Measurements from ENCODE around the gene DEFB112.

DEFB112 gene, protein sequence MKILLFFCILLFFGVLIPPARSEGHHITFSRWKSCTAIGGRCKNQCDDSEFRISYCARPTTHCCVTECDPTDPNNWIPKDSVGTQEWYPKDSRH

DNA sequence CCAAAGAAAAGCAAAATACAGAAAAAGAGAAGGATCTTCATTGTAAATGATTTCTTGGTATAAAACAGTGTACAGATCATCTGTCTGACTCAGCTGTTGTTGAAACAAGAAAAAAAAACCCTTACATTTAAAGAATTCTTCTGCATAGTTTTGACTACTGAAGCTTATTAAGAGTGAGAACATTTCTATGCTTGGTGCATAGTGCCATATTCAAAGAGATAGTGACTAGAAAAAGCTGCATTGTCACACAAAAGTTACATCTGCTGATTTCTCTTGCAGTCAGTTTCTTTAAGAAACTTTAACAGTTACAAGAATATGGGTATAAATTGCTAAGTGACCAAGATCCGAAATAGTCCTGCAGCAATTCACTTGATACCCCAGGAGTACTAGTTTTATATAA is at the start of gene DEFB112:
Gene DEFB112 (minus strand): TSS at position 101 of the 400 bp plus-strand sequence. CDS start 60 bp downstream, at position 41.
- no peak for DNase-seq (ENCODE audit: low read depth in 2 of 2)

- no peak for DNase-seq (ENCODE audit: low read depth in 2 of 2)
These were observed 48.9 kb upstream of the DEFB112 start for GRCh38 chr6:50098641-50098993.

GRCh38 chr6:50097966-50098640 is 48.4 kb upstream of the DEFB112 start:
- DNase-seq (ENCODE audit: low read depth in 2 of 2) = no peak

DNA sequence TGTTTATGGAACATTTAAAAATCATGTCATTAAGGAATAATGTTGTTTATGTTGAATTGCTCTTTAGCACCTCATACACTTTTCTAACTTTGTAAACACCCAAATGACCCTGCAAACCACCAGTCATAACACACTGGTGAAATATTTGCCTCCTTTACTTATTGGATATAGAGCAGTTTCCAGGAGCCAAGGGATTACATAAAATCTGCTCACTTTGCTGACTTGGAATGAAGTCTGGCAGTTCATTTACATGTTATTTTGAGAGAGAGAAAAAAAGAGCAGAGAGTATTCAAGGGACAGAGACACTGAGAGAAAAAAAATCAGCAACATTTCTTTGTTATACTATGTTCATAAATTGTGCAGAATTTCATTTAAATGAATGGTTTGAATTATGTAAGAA is 46.6 kb upstream of the DEFB112 start:
- DNase-seq (ENCODE audit: low read depth in 2 of 2) = no peak

GRCh38 chr6:50093938-50094272 is 44.2 kb upstream of the DEFB112 start:
- no peak for DNase-seq (ENCODE audit: low read depth in 2 of 2)

DNA sequence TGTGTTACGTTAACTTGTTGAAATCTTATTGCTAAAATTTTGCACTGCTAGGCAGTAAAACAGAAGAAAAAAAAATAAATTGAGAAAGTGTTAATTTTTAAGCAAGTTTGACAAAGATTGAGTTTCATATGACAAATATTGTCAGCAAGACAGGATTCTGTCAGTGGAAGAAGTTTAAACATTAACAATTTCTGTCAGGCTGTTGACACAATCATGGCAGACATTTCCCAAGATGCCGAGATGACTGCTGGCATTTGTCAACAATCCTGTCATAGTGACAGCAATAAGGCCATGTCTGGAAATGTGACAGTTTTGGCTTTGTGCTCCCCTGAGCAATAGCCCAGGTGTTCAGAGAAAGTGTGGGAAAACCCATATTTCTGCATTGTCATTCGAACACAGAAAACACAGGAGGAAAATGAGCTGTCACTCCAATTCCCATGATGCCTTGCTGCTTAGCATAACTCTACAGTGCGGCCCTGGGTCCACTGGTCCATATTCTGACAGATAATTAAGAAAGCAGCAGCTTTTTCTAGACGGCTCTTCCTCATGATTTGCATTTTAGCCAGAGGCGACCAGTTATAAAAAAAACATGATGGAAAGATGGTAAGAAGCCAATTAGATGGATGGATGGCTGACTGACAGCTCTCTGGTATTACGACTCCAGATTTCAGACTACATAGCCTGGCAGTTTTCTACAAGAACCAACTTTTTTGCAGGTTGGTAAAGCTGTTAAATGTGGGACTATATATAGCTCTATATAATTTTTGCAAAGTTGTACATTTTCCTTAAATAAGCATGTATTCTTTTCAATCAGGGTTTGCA is 43.6 kb upstream of the DEFB112 start:
- no peak for DNase-seq (ENCODE audit: low read depth in 2 of 2)

DNA sequence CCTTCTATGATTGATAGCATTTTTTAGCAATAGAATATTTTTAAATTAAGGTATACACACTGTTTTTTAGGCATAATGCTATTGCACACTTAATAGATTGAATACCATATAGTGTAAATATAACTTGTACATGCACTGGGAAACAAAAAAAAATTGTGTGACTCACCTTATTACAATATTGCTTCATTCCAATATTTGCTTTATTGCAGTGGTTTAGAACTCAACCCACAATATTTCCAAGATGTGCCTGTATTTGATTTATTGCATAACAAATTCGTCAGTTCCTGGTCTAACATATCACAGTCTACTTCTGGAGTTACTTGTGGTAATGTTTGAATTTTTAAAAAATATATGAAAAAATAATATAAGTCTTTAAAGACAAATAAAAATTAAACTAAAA is 41.9 kb upstream of the DEFB112 start:
- DNase-seq (ENCODE audit: low read depth in 2 of 2) = no peak

DNA sequence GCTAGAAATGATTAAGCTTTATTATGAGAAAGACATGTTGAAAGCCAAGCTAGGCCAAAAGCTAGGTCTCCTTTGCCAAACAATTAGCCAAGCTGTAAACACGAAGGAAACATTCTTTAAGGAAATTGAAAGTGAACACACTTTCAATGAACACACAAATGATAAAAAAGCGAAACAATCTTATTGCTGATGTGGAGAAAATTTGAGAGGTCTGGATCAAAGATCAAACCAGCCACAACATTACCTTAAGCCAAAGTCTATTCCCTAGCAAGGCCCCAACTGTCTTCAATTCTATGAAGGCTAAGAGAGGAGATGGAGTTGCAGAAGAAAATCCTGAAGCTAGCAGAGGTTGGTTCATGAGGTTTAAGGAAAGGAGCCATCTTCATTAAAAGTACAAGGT is 40.2 kb upstream of the DEFB112 start:
- no peak for DNase-seq (ENCODE audit: low read depth in 2 of 2)

DNA sequence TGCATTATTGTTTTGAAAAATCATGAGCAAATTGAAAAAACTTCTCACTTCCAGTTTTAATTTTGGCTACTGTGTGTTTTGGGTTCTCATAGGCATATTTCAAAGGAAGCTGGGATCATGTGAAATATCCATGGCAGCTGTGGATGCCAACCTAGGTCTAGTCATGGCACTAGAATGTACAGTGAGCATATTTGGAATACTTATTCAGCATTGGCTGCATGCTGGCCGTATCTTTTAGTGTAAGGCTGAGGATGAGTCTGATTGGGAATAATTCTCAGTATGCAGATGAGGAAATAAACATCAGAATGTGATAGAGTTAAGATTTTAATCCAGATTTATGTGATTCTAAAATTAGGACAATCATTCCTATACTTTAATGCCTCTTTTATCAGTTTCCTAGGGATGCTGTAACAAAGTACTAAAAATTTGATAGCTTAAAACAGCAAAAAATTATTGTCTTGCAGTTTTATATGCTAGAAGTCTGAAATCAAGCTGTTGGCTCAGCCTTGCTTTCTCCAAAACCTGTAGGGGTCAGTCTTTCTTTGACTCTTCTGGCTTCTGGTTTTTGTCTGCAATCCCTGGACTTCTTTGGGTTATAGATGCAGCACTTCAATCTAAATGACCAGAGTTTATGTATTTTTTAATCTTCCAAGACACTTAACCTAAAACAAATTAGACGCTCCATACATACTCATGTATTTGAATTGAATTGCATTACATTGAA is 37.7 kb upstream of the DEFB112 start:
- no peak for DNase-seq (ENCODE audit: low read depth in 2 of 2)

DNA sequence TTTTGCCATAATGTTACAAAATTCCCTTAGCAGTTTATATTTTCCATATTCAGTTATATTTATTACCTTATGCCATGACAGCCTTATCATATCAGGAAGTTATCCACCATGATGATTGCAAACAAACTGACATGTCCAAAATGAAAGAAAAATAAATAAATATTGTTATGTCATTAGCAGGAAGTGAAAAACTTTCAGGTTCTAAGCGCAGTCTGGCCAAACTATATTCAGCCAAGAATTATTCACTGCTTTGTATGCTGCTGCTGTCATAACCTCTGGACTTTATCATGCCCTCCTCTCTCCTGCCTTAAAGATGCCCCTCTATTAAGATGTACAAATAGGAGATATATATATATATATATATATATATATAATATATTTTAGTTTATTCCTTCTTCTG is 27.7 kb upstream of the DEFB112 start:
- DNase-seq (ENCODE audit: low read depth in 2 of 2) = no peak

DNA sequence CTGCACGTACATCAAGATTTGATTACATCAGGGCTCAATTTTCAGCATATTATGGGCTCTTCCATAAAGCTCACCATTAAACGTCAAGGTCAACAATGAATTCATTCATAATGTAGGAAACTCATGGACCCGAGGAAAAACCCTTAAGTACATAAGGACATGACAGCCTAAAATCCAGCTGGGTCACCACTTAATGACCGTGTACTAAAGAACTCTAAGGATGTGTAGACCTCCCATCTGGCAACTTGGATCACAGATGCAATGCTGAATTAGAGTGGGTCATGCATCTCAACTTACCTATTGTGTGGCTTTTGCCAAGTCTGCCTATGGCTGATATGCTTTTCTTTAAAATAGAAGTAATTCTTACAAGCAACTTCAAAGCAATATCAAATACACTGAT is 26.7 kb upstream of the DEFB112 start:
- no peak for DNase-seq (ENCODE audit: low read depth in 2 of 2)

DNA sequence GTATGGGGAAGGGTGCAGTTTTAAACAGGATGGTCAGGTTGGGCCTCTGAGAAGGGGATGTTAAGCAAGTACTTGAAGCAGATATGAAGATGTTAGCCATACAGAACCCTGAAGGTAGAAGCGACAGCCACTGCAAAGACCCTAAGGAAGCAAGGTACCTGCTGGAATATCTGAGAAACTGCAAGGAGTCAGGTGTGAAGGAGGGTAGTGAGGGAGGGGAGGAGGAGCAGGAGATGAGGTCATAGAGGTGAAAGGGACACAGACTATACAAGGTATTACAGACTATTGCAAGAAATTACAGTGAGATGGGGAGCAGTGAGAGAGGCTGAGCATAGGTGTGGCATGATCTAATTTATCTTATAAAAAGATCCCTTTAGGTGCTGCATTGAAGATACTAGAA is 22.2 kb upstream of the DEFB112 start:
- DNase-seq (ENCODE audit: low read depth in 2 of 2) = no peak

DNA sequence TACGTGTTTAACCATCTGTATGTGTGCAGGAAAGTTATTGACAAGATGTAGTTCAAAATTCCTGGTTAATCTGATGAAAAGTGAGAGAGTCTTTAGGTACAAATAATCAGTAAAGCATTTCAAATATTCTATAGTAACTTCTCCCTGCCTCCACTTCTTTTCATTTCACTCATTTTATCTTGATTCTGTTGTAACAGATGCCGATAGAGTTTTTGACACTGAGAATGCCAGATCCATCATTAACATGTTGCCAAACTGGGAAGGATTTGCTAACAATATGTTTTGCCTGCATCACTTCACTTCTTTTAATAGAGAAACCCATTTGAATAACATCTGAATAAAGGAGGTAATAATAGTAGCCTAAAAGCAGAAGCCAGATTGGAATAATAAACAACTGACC is 20.4 kb upstream of the DEFB112 start:
- no peak for DNase-seq (ENCODE audit: low read depth in 2 of 2)

- no peak for DNase-seq (ENCODE audit: low read depth in 2 of 2)
These were observed 12.3 kb upstream of the DEFB112 start for GRCh38 chr6:50062051-50062450.

- no peak for DNase-seq (ENCODE audit: low read depth in 2 of 2)
These were observed 6.5 kb upstream of the DEFB112 start for GRCh38 chr6:50056242-50056641.

GRCh38 chr6:50047026-50047425 is 2.7 kb downstream of the DEFB112 start:
- no peak for DNase-seq (ENCODE audit: low read depth in 2 of 2)

DNA sequence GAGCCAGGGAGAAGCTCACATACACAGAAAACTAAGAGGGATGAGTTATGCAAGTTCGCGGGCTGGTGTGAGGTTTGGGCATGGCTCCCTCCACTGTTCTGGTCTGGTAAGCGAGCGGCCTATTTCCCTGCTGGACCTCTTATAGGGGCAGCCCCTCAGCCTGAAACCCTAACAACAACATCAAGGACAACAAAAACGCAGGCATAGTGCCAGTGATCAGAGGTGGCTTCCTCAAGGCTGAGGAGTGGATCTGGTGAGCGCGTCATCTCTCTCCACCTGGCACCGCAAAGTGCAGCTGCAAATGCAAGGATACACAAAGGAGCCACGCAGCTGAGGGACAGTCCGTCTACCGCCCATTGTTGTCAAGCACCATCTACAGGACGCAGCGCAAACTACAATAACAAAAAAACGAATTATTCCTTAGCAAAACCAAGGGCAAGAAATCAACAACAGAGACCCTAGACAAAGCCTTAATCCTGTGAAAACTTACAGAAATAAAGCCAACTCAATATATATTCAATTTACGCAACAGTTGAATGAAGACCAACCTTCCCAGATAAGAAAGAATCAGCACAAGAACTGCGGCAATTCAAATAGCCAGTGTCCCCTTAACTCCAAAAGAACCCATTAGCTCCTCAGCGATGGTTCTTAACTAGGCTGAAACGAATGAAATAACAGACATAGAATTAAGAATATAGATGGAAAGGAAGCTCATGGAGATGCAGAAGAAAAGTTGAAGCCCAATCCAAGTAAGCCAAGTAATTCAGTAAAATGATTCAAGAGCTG is 18.8 kb downstream of the DEFB112 start:
- no peak for DNase-seq (ENCODE audit: low read depth in 2 of 2)

DNA sequence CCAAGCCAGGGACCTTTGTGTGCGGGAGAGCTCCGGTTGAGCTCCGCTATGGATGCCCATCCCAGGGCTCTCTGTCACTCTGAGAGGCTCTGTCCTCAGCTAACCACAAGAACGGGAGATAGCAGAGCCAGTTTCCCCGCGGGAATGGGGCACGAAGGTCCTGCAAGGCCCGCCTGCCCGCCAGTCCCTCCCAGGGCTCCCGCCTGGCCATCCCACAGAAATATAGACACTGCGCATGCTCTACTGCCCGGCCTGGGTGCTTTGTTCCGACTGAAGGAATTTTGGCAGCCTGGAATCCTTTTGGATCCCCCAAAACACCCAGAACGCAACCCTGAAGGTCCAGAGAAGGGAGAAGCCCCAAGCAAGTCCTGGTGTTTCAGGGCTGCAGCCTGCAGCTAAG is 19.4 kb downstream of the DEFB112 start:
- DNase-seq (ENCODE audit: low read depth in 2 of 2) = no peak

DNA sequence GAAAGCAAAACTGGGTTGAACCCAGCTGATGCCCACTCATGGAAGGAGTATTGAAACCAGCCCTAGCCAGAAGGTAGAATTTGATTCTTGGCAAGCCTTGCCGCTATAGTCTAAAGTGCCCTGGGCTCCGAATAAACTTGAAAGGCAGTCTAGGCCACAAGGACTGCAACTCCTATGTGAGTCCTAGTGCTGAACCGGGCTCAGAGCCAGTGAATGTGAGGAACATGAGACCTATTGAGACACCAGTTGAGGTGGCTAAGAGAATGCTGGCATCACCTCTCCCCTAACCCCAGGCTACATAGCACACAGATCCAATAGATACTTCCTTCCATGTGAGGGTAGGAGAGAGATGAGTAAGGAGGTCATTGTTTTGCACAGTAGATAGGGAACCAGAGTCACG is 24.5 kb downstream of the DEFB112 start:
- no peak for DNase-seq (ENCODE audit: low read depth in 2 of 2)

- DNase-seq (ENCODE audit: low read depth in 2 of 2) = no peak
These were observed 27.8 kb downstream of the DEFB112 start, which contains the start of gene DEFB110 for GRCh38 chr6:50021894-50022293. Gene DEFB110 (minus strand): TSS chr6:50021994. CDS start chr6:50021935, 59 bp downstream.

GRCh38 chr6:50007819-50008218 is 41.9 kb downstream of the DEFB112 start:
- DNase-seq (ENCODE audit: low read depth in 2 of 2) = no peak

GRCh38 chr6:50003139-50003538 is 46.6 kb downstream of the DEFB112 start:
- DNase-seq (ENCODE audit: low read depth in 2 of 2) = no peak

All from stimulated activated CD4-positive, alpha-beta T cell treated with anti-CD3 and anti-CD28 coated beads, Interleukin-1b, Interleukin-23, amount 100 ng/mL, for 1 hour (primary cell).